Hepatocyte (in vitro differentiated cells): ENCODE results near the gene TOGARAM1.

Experiments
- EZH2 ChIP-seq: fragments of 200-600 bp; sonication (generic); IDR thresholded peaks from 2 replicates; pipeline ENCODE4 v1.6.1; 2016; ENCODE audit warnings: antibody characterized with exemption, mild to moderate bottlenecking, borderline replicate concordance
- TF ChIP-seq, protein P1 (sequence below): fragments of 200-600 bp; sonication (generic); IDR thresholded peaks from 2 replicates; pipeline ENCODE4 v1.5.1; 2016; ENCODE audit warnings: antibody characterized with exemption, mild to moderate bottlenecking; ENCODE audit not compliant: poor library complexity

DNA sequence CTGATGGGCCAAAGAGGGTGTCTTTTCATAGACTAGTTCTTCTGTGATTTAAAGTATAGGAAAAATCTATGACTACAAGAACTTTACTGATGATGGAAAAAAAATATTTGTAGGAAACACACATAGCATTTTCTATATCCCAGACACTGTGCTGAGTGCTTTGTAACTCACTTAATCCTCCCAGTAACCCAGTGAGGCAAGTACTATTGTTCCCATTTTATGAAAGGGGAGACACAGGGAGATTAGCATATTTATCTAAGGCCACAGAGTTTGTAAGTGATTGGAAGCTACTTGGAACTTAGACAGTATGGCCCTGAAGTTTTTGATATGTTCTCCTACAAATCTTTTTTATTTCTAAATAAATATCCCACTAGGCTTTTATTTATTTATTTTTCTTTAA lies 141.8 kb downstream of the TOGARAM1 start:
- TF ChIP-seq, protein P1, sequence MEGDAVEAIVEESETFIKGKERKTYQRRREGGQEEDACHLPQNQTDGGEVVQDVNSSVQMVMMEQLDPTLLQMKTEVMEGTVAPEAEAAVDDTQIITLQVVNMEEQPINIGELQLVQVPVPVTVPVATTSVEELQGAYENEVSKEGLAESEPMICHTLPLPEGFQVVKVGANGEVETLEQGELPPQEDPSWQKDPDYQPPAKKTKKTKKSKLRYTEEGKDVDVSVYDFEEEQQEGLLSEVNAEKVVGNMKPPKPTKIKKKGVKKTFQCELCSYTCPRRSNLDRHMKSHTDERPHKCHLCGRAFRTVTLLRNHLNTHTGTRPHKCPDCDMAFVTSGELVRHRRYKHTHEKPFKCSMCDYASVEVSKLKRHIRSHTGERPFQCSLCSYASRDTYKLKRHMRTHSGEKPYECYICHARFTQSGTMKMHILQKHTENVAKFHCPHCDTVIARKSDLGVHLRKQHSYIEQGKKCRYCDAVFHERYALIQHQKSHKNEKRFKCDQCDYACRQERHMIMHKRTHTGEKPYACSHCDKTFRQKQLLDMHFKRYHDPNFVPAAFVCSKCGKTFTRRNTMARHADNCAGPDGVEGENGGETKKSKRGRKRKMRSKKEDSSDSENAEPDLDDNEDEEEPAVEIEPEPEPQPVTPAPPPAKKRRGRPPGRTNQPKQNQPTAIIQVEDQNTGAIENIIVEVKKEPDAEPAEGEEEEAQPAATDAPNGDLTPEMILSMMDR: no peak
- no peak for TF ChIP-seq EZH2
